H9 (cell line): ENCODE measurements around the gene CEP192. TPM values are rescaled to one million over a fixed set of nuclear protein-coding genes. Genes with fewer than 3 reads are reported as not detected.

ENCODE experiments used
- DNase-seq: peaks from one replicate; pipeline ENCODE4 v3.0.0-alpha.2; 2017
- H2AFZ ChIP-seq: one replicate; pipeline ENCODE4 v1.6.1; 2013; ENCODE audit warnings: mild to moderate bottlenecking, low read length, control low read depth, moderate library complexity
- H2AK5ac ChIP-seq: 2 replicates; pipeline ENCODE4 v1.6.1; 2013; ENCODE audit warnings: low read length, control low read depth, mixed read lengths; ENCODE audit not compliant: insufficient read length
- H2BK120ac ChIP-seq: one replicate; pipeline ENCODE4 v1.6.1; 2013; ENCODE audit warnings: low read depth, mild to moderate bottlenecking, low read length, control low read depth, inconsistent platforms; ENCODE audit not compliant: poor library complexity, severe bottlenecking
- H2BK12ac ChIP-seq: 2 replicates; pipeline ENCODE4 v1.6.1; 2013; ENCODE audit warnings: low read length, control low read depth, mixed read lengths, low read depth; ENCODE audit not compliant: insufficient read length
- H2BK15ac ChIP-seq: 2 replicates; pipeline ENCODE4 v1.6.1; 2013; ENCODE audit warnings: low read depth, low read length, control low read depth
- H2BK20ac ChIP-seq: one replicate; pipeline ENCODE4 v1.6.1; 2013; ENCODE audit warnings: low read depth, mild to moderate bottlenecking, low read length, control low read depth, inconsistent platforms; ENCODE audit not compliant: poor library complexity, severe bottlenecking
- H2BK5ac ChIP-seq: 2 replicates; pipeline ENCODE4 v1.6.1; 2013; ENCODE audit warnings: low read length, control low read depth, mixed read lengths; ENCODE audit not compliant: insufficient read length
- H3K14ac ChIP-seq: 2 replicates; pipeline ENCODE4 v1.6.1; 2013; ENCODE audit warnings: low read length, control low read depth; ENCODE audit not compliant: insufficient read depth
- H3K18ac ChIP-seq: 2 replicates; pipeline ENCODE4 v1.6.1; 2013; ENCODE audit warnings: low read depth, mild to moderate bottlenecking, mixed read lengths, low read length, control low read depth; ENCODE audit not compliant: insufficient read length
- H3K23ac ChIP-seq: 2 replicates; pipeline ENCODE4 v1.6.1; 2013; ENCODE audit warnings: low read length, control low read depth, mixed read lengths, low read depth; ENCODE audit not compliant: insufficient read length
- H3K23me2 ChIP-seq: 2 replicates; pipeline ENCODE4 v1.6.1; 2013; ENCODE audit warnings: low read depth, mild to moderate bottlenecking, mixed read lengths, low read length, control low read depth; ENCODE audit not compliant: insufficient read length, poor library complexity, severe bottlenecking
- H3K27ac ChIP-seq: 2 replicates; pipeline ENCODE4 v1.5.1; 2013; ENCODE audit warnings: low read length, control low read depth, mixed read lengths, low read depth; ENCODE audit not compliant: insufficient read length
- H3K27me3 ChIP-seq: 2 replicates; pipeline ENCODE4 v1.6.1; 2013; ENCODE audit warnings: low read length, control low read depth, inconsistent platforms; ENCODE audit not compliant: insufficient read depth
- H3K4ac ChIP-seq: 2 replicates; pipeline ENCODE4 v1.6.1; 2013; ENCODE audit warnings: low read depth, mild to moderate bottlenecking, control low read depth, inconsistent platforms, low read length, moderate library complexity
- H3K4me1 ChIP-seq: 2 replicates; pipeline ENCODE4 v1.6.1; 2013; ENCODE audit warnings: low read length, control low read depth, inconsistent platforms; ENCODE audit not compliant: insufficient read depth
- H3K4me2 ChIP-seq: 2 replicates; pipeline ENCODE4 v1.6.1; 2013; ENCODE audit warnings: low read length, control low read depth, mixed read lengths; ENCODE audit not compliant: insufficient read length, insufficient read depth
- H3K56ac ChIP-seq: 2 replicates; pipeline ENCODE4 v1.6.1; 2013; ENCODE audit warnings: low read depth, mild to moderate bottlenecking, mixed read lengths, low read length, control low read depth; ENCODE audit not compliant: insufficient read length
- H3K79me1 ChIP-seq: 2 replicates; pipeline ENCODE4 v1.6.1; 2013; ENCODE audit warnings: low read depth, mild to moderate bottlenecking, moderate library complexity, low read length, control low read depth, inconsistent platforms; ENCODE audit not compliant: insufficient read depth, poor library complexity, severe bottlenecking
- H3K79me2 ChIP-seq: 2 replicates; pipeline ENCODE4 v1.6.1; 2013; ENCODE audit warnings: low read length, control low read depth, inconsistent platforms; ENCODE audit not compliant: insufficient read depth
- H3K9ac ChIP-seq: 2 replicates; pipeline ENCODE4 v1.6.1; 2013; ENCODE audit warnings: low read length, control low read depth, mixed read lengths; ENCODE audit not compliant: insufficient read length; ENCODE audit errors: extremely low read depth
- H3K9me3 ChIP-seq: one replicate; pipeline ENCODE4 v1.6.1; 2013; ENCODE audit warnings: low read depth, low read length, inconsistent platforms; ENCODE audit not compliant: control insufficient read depth
- H3T11ph ChIP-seq: one replicate; pipeline ENCODE4 v1.6.1; 2013; ENCODE audit warnings: mild to moderate bottlenecking, low read length, control low read depth, inconsistent platforms
- H4K20me1 ChIP-seq: one replicate; pipeline ENCODE4 v1.6.1; 2013; ENCODE audit not compliant: control insufficient read depth, insufficient read length, insufficient read depth
- H4K5ac ChIP-seq: 2 replicates; pipeline ENCODE4 v1.6.1; 2013; ENCODE audit warnings: low read depth, mild to moderate bottlenecking, mixed read lengths, low read length, control low read depth; ENCODE audit not compliant: insufficient read length
- H4K8ac ChIP-seq: replicated peaks from 2 replicates; pipeline ENCODE4 v1.6.1; 2013; ENCODE audit warnings: low read length, control low read depth, mixed read lengths, low read depth; ENCODE audit not compliant: insufficient read length
- H4K91ac ChIP-seq: 2 replicates; pipeline ENCODE4 v1.6.1; 2013; ENCODE audit warnings: low read depth, mild to moderate bottlenecking, moderate library complexity, mixed read lengths, low read length, control low read depth; ENCODE audit not compliant: insufficient read length
- H3K27ac Mint-ChIP-seq, 3 experiments: 2 replicates in 2 of 3; 3 replicates in 1 of 3; pipeline ENCODE4 v1.8.0; 2020 to 2021; ENCODE audit warnings: mixed read lengths in 3 of 3, mild to moderate bottlenecking in 1 of 3, moderate library complexity in 1 of 3
- H3K27me3 Mint-ChIP-seq: 2 replicates; pipeline ENCODE4 v1.8.0; 2021; ENCODE audit warnings: low read depth, mild to moderate bottlenecking, moderate library complexity, mixed read lengths
- H3K36me3 Mint-ChIP-seq, 3 experiments: 2 replicates in 2 of 3; 3 replicates in 1 of 3; pipeline ENCODE4 v1.8.0; 2020 to 2021; ENCODE audit warnings: low read depth in 3 of 3, mixed read lengths in 3 of 3; ENCODE audit not compliant: insufficient read depth in 1 of 3
- H3K4me1 Mint-ChIP-seq, 2 experiments: 2 replicates each; pipeline ENCODE4 v1.8.0; 2020; ENCODE audit warnings: mixed read lengths in 2 of 2
- H3K4me3 Mint-ChIP-seq, 2 experiments: 2 replicates in 1 of 2; 3 replicates in 1 of 2; pipeline ENCODE4 v1.8.0; 2020 to 2021; ENCODE audit warnings: mild to moderate bottlenecking in 2 of 2, mixed read lengths in 2 of 2, moderate library complexity in 1 of 2
- H3K9me3 Mint-ChIP-seq, 2 experiments: 2 replicates in 1 of 2; 3 replicates in 1 of 2; pipeline ENCODE4 v1.8.0; 2020; ENCODE audit warnings: mild to moderate bottlenecking in 2 of 2, mixed read lengths in 2 of 2, moderate library complexity in 1 of 2
- WGBS: extraction: QIAGEN DNeasy Blood & Tissue Kit; methylation state at CpG from one replicate; pipeline ENCODE4 v1.1.7; 2013; ENCODE audit warnings: missing lambda C conversion rate, low lambda C conversion rate, mixed read lengths; ENCODE audit not compliant: insufficient read length; ENCODE audit errors: extremely low coverage; 5-methylcytosine and 5-hydroxymethylcytosine counted together
- total RNA-seq: library from RNA; stranded (reverse); gene quantifications from 2 replicates; pipeline ENCODE4 v1.2.1, GENCODE V29; 2021
- TF ChIP-seq, protein P1 (sequence below): fragments of 200-600 bp; sonication (generic); conservative IDR thresholded peaks from 3 replicates; pipeline ENCODE4 v1.8.0; 2021; ENCODE audit warnings: antibody characterized with exemption, mild to moderate bottlenecking

Gene CEP192
- total RNA-seq, 1 experiment from 2014 or later, result 23.5 TPM

DNA sequence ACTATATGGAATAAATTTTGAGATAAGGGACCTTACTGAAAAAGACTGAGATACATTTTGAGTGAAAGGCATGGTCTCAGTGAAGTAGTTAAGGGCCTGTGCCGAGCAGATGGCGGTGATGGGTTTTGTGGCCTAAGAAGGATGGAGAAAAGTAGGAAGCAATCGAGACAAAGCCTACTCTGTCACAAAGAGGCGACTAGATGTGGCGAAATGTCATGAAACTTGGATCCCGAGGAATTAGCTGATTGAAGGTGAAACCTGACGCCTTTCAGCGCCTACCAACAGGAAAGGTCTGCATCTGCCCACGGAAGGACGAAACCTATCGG is 558 bp upstream of the CEP192 start:
- H4K91ac ChIP-seq, result no peak overlapping the region
- peak overlapping the region; percentile 24 for H3K18ac ChIP-seq
- no peak overlapping the region for H2AK5ac ChIP-seq
- H2BK12ac ChIP-seq, result no peak overlapping the region
- no peak overlapping the region for H3K23ac ChIP-seq
- Mint-ChIP-seq H3K27ac (peak overlapping the region; percentile 80 to 99 (median 95)), H3K36me3 (peaks cover 0 to 6% (median 2%) of the 10 kb centered on the region in 3 experiments; a peak in 3 of 7 replicates), H3K4me3 (peak overlapping the region; percentile 94 to 97), H3K4me1 (peaks cover 8 to 14% of the 10 kb centered on the region in 2 experiments), H3K9me3 (no peaks in the 10 kb centered on the region; a peak in 1 of 5 replicates), H3K27me3 (no peaks in the 10 kb centered on the region)
- DNase-seq, result no peak
- WGBS, result no CpG with 5 or more reads among the region's 11 CpGs
- H3K56ac ChIP-seq, result no peak overlapping the region
- H3K4ac ChIP-seq, result no peak overlapping the region
- no peaks in the 10 kb centered on the region for H3K9me3 ChIP-seq
- H2BK15ac ChIP-seq, result no peak overlapping the region
- no peaks in the 10 kb centered on the region for H3K23me2 ChIP-seq
- TF ChIP-seq, protein P1, sequence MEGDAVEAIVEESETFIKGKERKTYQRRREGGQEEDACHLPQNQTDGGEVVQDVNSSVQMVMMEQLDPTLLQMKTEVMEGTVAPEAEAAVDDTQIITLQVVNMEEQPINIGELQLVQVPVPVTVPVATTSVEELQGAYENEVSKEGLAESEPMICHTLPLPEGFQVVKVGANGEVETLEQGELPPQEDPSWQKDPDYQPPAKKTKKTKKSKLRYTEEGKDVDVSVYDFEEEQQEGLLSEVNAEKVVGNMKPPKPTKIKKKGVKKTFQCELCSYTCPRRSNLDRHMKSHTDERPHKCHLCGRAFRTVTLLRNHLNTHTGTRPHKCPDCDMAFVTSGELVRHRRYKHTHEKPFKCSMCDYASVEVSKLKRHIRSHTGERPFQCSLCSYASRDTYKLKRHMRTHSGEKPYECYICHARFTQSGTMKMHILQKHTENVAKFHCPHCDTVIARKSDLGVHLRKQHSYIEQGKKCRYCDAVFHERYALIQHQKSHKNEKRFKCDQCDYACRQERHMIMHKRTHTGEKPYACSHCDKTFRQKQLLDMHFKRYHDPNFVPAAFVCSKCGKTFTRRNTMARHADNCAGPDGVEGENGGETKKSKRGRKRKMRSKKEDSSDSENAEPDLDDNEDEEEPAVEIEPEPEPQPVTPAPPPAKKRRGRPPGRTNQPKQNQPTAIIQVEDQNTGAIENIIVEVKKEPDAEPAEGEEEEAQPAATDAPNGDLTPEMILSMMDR, result no peak
- no peak overlapping the region for H3K14ac ChIP-seq
- no peaks in the 10 kb centered on the region for H3K79me1 ChIP-seq
- peaks cover 20% of the 10 kb centered on the region; the same call in 1 of the 2 replicates for H3K79me2 ChIP-seq
- H3K9ac ChIP-seq, result peak overlapping the region; percentile 37
- H4K5ac ChIP-seq, result no peak overlapping the region
- H4K20me1 ChIP-seq, result no peaks in the 10 kb centered on the region
- H4K8ac ChIP-seq, result no peak overlapping the region
- peaks cover 7% of the 10 kb centered on the region; the same call in 1 of the 2 replicates for H3K4me1 ChIP-seq
- no peak overlapping the region for H2AFZ ChIP-seq
- H3K27me3 ChIP-seq, result no peaks in the 10 kb centered on the region
- no peak overlapping the region for H3K27ac ChIP-seq
- no peak overlapping the region for H3T11ph ChIP-seq
- no peak overlapping the region for H2BK120ac ChIP-seq
- H2BK5ac ChIP-seq, result no peak overlapping the region
- H2BK20ac ChIP-seq, result no peak overlapping the region
- H3K4me2 ChIP-seq, result peak overlapping the region; percentile 51
